T-helper 2 cell (primary cell): Measurements from ENCODE around the gene PSME1.
A peak's percentile ranks its signal among the peaks of the same experiment; 100 is the strongest.
"Not testable (repeated sequence)": the region's sequence is repeated elsewhere in the genome, so short reads cannot be mapped to it uniquely, and the experiment has no call there.

Experiments used
- DNase-seq, 5 experiments: peaks; one replicate each; pipeline versions ENCODE4 v3.0.0 to v3.0.0-alpha.2; 2012 to 2022

The PSME1 gene

DNA sequence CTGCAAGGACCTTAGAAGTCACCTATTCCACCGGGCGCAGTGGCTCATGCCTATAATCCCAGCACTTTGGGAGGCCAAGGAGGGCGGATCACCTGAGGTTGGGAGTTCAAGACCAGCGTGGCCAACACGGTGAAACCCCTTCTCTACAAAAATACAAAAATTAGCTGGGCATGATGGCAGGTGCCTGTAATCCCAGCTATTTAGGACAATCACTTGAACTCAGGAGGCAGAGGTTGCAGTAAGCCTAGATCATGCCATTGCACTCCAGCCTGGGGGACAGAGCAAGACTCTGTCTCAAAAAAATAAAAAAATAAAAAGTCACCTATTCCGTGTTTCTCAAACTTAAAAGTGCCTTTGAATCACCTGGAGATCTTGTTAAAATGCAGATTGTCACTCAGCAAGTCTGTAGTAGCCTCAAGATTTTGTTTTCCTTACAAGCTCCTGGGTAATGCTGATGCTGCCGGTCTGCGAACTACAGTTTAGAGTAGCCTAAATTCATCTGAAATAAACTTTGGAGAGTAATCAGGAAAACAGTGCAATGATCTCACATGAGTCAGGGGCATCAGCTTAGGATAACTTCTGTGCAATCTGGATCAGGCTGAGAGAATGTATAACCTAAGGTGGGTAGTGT is 30.3 kb upstream of the PSME1 start:
- not testable (repeated sequence) for DNase-seq

GRCh38 chr14:24106672-24107271 is 29.2 kb upstream of the PSME1 start:
- no peak for DNase-seq

GRCh38 chr14:24108336-24108874 is 27.6 kb upstream of the PSME1 start:
- DNase-seq: no peak

- no peak for DNase-seq
These were observed 25.9 kb upstream of the PSME1 start for GRCh38 chr14:24110060-24110459.

GRCh38 chr14:24110523-24110922 is 25.5 kb upstream of the PSME1 start:
- DNase-seq: no peak

GRCh38 chr14:24113379-24113800 is 22.6 kb upstream of the PSME1 start:
- peak in 1 of 5 experiments; percentile 46 for DNase-seq

GRCh38 chr14:24113801-24114531 is 22.0 kb upstream of the PSME1 start:
- peak; percentile 37 to 91 (median 70) for DNase-seq

DNA sequence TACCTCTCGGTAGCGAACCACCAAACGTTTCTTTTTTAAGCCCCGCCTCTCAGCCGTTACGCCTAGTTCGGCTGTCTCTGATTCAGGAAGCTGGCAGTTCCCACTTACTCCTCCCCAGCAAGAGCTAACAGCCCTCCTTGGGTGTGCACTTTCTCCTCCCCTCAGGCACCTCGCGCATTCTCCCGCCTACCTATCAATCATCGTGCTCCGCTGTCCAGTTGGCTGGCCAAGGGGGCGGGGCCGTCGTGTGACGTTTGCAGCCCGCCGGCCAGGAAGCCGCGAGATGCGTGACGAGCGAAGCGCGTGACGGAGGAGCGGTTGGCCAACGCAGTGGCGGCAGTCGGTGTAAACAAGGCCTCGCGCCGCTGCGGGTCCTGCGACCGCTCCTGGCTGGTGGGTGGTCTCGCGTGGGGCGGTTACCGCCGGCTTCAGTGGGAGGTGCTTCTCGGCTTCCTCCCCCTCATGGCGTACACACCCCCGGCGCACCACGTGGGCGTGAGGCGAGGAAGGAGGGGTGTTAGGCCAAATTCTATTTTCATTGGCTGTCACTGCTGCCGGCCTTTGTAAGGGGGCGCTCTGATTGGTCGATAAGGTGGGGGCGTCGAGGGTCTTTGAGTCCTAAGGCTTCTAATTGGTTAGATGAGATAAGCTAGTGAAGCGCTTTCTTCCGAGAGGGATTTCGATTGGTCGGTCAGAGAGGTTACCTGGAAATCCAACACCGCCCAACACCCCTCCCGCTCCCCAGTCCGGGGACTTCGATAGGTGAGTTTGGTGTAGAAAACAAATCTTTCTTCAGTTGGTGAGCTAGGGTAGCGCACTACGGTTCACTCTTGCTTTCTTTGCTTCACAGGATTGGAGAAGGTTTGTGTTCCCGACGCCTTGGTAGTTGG is 21.2 kb upstream of the PSME1 start, which contains the start of the genes DCAF11 and NRL:
Gene DCAF11 (plus strand): TSS at position 246 of the 890 bp plus-strand sequence. CDS start 818 bp downstream, outside the sequence.
Gene NRL (minus strand): TSS at position 418 of the 890 bp plus-strand sequence. CDS start 32,101 bp downstream, outside the sequence.
- peak; percentile 94 to 100 (median 98) for DNase-seq

GRCh38 chr14:24115422-24116127 is 20.4 kb upstream of the PSME1 start:
- DNase-seq: peak in 1 of 5 experiments; percentile 22

DNA sequence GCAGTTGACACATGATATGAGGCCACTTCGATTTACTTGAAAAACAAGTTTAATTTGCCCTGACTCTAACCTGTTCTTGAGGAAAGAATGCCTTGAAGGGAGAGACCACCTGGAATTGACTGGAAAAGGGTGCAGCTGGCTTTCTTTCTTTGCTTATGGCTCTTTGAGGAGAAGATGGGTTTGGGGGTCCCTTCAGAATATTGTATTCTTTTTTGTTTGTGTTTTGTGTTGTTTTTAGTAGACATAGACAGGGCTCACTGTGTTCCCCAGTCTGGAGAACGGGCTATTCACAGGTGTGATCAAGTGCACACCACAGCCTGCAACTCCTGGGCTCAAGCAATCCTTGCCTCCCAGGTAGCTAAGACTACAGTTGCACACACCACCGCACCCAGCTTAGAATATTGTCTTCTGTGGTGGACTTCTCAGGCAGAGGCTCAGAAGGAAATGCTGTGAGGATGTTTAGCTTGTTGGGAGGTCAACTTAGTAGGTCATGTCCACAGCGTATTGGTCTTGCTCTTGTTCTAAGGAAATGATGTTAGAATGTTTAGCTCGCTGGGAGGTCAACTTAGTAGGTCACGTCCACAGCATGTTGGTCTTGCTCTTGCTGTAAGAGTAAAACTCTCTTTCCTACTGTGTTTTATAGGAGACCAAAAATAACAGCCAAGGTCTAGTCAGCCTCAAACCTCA is 19.7 kb upstream of the PSME1 start:
- no peak for DNase-seq

DNA sequence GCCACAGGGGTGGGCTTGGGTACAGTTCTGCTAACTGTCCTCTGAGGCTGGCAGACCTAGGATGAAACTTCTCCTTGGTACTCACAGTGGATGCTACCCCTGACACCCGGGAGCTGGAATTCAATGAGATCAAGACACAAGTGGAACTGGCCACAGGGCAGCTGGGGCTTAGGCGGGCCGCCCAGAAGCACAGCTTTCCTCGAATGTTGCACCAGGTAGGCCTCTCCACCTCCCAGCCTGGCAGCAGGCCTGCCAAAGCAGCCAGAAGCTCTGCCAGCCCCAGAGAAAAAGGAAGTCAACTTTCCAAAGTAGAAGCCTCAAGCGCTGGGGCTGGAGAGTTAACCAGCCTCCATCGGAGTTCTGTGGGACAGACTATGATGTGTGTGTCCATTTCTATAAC is 18.8 kb upstream of the PSME1 start:
- no peak for DNase-seq

DNA sequence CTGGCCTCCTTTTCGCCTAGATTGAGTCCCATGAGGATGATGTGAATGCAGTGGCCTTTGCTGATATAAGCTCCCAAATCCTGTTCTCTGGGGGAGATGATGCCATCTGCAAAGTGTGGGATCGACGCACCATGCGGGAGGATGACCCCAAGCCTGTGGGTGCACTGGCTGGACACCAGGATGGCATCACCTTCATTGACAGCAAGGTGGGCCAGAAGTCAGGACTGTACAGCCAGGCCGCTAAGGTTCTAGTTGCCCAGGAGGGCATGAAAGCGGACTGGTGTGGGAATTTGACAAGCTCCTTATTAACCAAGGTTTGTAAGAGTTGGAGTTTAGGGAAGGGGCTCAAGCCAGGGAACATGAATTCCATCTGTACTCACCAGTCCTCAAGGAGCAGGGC is 16.3 kb upstream of the PSME1 start:
- DNase-seq: no peak

- no peak for DNase-seq
These were observed 14.8 kb upstream of the PSME1 start for GRCh38 chr14:24121210-24121609.

GRCh38 chr14:24122416-24122815 is 13.6 kb upstream of the PSME1 start:
- DNase-seq: no peak

DNA sequence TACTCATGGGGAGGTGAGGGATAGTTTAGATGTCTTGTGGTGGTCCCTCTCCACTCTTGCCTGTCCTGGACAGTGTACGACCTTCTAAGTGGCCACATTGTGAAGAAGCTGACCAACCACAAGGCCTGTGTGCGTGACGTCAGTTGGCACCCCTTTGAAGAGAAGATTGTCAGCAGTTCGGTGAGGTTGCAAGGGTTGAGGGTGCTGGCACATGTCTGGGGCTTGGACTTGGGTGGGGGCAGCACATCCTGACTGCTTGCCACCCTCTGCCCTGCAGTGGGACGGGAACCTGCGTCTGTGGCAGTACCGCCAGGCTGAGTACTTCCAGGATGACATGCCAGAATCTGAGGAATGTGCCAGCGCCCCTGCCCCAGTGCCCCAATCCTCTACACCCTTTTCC is 13.1 kb upstream of the PSME1 start:
- DNase-seq: no peak

DNA sequence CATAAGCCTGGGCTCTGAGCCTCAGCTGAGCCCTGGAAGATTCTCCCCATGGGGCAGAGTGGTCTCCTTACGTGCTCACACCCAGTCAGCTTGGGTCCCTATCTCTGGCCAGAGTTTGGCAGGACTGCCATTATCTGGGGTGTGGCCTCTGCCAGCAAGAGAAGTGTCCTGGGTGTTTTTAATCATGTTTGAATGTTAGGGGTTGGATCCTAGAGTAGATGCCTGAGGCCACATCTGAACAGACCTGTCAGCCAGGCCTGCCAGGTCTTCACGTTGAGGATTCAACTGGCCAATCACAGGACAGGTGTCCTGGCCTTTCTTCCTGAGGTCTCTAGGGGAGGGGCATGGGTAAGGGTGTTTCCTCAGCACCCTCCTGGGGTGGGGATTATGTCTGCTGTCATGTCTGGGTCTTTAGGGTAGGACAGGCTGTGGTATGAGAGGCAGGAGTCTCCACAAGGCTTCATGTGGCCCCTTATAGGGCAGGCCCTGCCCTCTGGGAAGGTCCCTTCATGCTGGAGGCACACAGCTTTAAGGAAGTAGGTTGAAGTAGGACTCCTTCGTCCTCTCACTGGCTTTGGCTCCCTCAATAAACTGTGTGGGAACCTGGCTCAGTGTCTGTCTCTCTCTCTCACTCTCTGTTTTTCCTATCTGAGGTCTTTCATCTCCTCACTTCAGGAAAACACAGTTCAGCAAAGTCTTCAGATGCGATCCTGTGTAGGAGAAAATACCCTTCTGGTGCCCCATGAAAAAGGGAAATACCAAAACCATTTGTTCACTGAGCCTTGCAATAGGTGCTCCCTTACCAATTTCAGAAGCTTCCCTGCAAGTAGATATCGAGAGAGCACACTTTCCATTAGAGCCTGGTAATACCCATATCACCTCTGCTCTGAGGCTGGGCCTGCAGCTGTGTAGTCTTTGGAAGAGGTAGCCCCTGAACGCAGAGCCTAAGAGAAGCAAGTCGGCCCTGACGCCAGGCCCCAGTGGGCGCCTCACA is 12.3 kb upstream of the PSME1 start:
- DNase-seq: no peak

DNA sequence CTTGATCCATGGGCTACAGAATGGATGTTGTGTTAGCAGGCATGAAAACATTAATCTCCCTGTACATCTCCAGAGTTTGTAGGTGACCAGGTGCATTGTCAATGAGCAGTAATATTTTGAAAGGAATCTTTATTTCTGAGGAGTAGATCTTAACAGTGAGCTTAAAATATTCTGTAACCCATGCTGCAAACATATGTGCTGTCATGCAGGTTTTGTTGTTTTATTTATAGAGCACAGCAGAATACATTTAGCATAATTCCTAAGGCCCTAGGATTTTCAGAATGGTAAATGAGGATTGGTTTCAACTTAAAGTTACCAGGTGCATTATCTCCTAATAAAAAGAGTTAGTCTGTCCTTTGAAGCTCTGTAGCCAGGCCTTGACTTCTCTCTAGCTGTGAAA is 9.1 kb upstream of the PSME1 start:
- DNase-seq: no peak

DNA sequence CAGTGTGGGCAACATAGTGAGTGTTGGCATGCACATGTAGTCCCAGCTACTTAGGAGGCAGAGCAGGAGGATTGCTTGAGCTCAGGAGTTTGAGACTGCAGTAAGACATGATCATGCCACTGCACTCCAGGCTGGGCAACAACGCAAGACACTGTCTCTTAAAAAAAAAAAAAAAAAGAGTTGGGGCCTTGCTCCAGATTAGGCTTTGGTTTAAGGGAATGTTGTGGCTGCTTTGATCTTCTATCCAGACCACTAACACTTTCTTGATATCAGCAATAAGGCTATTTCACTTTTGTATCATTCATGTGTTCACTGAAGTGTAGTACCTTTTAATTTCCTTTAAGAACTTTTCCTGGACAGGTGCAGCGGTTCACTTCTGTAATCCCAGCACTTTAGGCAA is 8.3 kb upstream of the PSME1 start:
- DNase-seq: no peak

- DNase-seq: no peak
These were observed 6.5 kb upstream of the PSME1 start for GRCh38 chr14:24129410-24129998.

GRCh38 chr14:24130380-24130716 is 5.6 kb upstream of the PSME1 start, which contains the start of gene FITM1:
FITM1 (plus strand) TSS chr14:24130659; CDS start chr14:24131564, 905 bp downstream.
- no peak for DNase-seq
